HG02759 (cell line): ENCODE data around the gene GJB3.
"Not testable (repeated sequence)": the region's sequence is repeated elsewhere in the genome, so short reads cannot be mapped to it uniquely, and the experiment has no call there.

Experiments
- ATAC-seq: cut with Tn5 transposase; IDR thresholded peaks from one replicate; pipeline ENCODE4 v1.9.1; 2021; ENCODE audit warnings: mild to moderate bottlenecking, moderate library complexity; ENCODE audit not compliant: unreplicated experiment

The GJB3 gene

DNA sequence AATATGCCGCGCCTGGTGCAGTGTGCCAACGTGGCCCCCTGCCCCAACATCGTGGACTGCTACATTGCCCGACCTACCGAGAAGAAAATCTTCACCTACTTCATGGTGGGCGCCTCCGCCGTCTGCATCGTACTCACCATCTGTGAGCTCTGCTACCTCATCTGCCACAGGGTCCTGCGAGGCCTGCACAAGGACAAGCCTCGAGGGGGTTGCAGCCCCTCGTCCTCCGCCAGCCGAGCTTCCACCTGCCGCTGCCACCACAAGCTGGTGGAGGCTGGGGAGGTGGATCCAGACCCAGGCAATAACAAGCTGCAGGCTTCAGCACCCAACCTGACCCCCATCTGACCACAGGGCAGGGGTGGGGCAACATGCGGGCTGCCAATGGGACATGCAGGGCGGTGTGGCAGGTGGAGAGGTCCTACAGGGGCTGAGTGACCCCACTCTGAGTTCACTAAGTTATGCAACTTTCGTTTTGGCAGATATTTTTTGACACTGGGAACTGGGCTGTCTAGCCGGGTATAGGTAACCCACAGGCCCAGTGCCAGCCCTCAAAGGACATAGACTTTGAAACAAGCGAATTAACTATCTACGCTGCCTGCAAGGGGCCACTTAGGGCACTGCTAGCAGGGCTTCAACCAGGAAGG lies 4.3 kb downstream of the GJB3 start:
- ATAC-seq, result no peak

DNA sequence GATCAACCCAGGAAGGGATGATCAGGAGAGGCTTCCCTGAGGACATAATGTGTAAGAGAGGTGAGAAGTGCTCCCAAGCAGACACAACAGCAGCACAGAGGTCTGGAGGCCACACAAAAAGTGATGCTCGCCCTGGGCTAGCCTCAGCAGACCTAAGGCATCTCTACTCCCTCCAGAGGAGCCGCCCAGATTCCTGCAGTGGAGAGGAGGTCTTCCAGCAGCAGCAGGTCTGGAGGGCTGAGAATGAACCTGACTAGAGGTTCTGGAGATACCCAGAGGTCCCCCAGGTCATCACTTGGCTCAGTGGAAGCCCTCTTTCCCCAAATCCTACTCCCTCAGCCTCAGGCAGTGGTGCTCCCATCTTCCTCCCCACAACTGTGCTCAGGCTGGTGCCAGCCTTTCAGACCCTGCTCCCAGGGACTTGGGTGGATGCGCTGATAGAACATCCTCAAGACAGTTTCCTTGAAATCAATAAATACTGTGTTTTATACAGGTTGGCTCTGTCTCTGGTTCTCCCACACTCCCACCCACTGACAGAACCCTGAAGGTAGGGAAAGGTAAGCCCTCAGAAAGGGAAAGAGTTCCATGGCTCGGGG lies 5.0 kb downstream of the GJB3 start:
- no peak for ATAC-seq

DNA sequence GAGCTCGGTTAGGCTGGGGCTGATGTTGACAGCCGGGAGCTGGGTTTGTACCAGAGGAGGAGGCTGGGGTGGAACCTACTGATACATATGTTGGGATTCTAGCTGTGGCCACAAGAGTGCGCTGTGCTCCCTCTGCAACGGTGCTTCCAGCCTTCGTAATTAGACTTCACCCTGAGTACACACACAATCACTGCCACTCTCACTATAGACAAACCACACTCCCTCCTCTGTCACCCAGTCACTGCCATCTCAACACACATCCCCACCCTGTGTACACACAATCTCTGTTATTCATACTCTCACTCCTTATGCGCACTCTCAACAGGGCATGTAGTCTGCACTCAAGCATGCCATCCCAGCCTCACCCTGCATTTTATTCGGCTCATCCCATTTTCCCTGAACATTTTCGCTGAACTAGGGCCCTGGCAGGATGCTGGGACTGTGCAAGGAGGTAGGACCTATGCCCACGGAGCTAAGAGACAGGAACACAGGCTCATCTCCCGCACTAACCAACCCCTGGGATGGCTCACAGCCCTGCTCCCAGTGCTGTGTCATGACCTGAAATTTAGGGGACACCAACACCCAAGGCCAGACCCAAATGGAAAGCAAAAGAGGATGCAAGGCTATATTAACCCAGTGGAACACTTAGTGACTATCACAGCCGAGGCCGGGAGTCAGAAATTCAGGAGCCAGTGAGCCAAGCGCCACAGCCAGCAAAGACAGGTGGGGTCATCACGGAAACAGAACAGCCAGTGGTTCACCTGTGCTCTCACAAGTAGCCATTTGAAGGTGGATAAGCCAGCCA lies 5.7 kb downstream of the GJB3 start:
- no peak for ATAC-seq

DNA sequence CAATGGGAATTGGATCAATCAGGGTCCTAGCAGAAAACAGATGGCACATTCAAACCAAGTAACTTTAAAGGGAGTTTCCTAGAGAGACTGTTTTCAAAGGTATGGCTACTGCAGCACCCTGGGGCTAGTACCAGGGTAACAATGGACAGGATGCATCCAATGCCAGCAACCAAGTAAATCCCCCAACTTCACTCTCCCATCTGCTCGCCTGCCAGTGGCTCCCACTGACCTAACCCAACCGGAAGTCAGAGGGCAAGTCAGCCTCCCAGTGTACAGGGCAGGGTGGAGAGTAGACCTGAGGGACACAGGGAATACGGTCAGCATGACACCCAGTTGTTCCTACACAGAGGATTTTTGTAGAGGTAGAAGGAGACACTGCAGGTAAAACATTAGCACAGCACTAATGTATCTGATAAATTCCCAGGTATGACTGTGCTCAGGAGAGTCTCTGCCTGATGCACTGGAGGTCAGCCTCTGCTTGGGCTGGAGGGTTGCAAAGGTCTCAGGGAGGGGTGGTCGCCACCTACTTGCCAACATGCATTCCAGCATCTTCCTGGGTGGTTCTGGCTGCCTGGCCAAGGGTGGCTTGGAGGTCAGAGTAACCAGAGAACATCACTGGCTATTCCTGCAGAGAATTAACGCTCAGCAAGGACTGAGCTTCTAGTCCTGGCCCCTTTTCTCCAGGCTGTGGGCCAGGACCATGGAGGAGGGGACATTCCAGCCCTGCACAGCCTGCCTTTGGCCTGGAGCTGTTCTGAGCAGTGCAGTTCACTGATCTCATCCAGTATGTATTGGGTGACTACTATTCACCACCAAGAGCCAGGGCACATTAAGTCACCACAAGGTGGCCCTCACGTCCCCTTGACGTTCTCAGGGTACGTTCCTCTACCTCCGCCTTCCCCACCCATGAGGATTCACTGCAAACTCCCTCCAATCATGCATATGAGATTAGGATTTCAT lies 6.7 kb downstream of the GJB3 start:
- no peak for ATAC-seq

DNA sequence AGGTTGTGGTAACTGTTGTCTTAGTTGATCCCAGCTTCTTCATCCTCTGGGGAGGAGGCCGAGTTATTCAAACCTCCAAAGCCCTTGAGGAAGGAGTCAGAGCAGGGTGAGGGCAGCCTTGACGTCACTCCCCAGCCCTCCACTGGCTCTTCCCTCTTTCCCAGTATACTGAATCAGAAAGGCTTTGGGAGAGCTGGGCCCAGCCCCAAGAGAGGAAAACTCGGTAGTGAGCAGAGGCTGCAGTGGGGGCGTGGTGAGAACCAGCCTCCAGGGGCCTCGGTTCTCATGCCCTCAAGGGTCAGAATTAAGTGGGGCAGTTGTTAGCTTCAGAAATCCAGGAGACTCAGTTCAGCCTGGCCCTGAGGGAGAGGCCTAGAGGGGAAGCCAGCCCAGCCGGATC lies 10.0 kb downstream of the GJB3 start:
- no peak for ATAC-seq

DNA sequence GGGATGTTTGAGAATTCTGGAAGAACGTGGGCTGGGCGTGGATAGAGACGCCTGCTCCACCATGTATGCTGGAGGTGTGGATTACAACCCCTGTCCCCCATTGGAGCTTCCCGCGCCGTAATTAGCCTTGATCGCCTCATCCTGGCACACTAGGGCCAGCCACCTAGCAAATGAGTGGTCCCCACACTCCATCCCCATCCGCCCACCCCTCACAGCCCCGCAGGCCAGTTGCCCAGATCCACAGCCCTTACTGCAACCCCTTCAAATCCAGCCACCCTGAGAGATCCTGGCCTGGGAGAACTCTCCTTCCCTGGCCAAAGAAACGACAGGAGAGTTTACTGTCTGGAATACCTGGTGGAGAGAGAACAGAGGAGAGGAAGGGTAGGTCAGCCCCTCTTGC lies 11.4 kb downstream of the GJB3 start:
- no peak for ATAC-seq

DNA sequence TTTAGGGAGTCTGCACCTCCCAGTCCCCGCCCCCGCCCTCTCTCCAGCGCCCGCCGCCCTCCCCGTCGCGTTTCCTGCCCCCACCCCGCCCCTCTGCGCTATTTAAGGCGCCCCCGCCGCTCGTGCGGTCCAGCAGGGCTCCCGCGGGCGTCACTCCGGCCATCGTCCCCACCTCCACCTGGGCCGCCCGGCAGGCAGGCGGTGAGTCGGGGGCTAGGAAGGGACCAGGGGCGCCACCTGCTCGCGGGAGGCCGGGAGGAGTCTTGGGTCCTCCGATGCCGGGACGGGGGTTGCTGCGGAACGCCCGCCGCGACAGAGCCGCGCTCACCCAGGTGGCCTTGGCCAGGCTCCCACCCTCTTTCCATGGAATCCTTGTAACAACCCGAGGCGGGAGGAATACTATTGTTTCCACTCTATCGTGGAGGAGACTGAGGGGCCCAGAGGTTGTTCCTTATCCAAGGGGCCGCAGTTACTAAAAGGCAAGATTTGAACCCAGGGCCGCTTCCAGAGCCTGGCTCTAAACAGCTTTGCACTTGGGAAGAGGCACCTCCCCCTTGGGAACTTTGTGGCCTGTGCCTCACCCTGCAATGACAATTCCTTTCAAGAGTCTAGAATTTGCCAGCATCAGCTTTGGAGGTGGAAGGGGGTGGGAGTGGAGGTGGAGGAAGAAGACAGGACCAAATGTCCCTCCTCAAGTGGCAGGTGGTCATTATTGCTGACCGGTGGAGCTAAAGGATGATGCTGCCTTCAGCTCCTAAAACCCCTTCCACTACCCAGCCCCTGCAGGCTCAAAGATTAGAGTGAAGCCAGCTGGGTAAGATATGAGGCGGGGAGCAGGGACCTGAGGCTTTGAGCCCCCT lies 12.1 kb downstream of the GJB3 start, which contains the start of gene GJA4:
TSS of gene GJA4 (plus strand) at position 132 of the 860 bp plus-strand sequence. CDS start 1,215 bp downstream, outside the sequence.
- no peak for ATAC-seq

DNA sequence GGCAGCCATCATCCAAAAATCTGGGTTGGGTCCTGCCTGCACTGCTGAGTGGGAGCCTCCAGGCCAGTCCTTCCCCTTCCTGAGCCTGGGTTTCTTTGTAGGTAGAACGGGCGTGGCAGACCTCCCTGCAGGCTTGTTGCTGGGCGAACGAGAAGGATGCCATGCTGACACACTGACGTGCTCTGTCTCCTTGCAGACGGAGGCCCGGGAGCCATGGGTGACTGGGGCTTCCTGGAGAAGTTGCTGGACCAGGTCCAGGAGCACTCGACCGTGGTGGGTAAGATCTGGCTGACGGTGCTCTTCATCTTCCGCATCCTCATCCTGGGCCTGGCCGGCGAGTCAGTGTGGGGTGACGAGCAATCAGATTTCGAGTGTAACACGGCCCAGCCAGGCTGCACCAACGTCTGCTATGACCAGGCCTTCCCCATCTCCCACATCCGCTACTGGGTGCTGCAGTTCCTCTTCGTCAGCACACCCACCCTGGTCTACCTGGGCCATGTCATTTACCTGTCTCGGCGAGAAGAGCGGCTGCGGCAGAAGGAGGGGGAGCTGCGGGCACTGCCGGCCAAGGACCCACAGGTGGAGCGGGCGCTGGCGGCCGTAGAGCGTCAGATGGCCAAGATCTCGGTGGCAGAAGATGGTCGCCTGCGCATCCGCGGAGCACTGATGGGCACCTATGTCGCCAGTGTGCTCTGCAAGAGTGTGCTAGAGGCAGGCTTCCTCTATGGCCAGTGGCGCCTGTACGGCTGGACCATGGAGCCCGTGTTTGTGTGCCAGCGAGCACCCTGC lies 13.2 kb downstream of the GJB3 start:
- ATAC-seq, result no peak

DNA sequence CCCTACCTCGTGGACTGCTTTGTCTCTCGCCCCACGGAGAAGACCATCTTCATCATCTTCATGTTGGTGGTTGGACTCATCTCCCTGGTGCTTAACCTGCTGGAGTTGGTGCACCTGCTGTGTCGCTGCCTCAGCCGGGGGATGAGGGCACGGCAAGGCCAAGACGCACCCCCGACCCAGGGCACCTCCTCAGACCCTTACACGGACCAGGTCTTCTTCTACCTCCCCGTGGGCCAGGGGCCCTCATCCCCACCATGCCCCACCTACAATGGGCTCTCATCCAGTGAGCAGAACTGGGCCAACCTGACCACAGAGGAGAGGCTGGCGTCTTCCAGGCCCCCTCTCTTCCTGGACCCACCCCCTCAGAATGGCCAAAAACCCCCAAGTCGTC lies 13.8 kb downstream of the GJB3 start:
- ATAC-seq, result no peak

DNA sequence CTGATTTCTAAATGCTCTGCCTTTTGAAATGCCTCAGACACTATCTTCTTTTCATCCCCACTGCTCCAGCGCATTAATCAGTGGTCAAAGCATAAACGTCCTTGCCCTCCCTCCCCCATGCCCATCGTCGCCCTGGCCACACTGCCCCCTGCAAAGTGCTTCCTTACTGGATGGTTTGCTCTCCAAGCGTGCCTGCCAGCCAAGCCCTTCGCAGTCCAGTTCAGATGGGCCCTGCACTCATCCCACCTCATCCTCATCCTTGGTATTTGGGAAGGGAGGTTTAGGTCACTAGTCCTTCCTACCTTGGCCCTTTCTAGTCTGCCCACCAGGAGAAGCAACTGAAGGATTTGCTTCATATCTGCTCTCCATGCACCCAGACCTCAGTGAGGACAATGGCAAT lies 14.9 kb downstream of the GJB3 start:
- ATAC-seq, result no peak

DNA sequence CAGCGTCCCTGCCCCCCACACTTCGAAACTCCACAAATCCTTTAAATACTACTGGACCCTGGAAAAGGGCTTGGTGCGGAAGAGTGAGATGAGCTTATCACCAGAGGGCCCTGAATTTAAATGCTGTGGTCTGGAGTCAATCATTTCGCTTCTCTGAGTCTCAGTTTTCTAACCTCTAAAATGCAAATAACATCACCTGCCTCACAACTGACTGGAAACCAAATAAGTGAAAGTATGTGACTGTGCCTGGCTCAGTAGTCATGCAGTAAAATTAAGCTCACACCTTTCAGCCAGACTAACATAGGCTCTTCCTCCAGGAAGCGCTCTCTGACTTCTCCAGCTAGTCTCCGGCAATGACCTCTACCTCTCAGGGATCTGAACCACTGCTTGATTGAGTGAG lies 16.0 kb downstream of the GJB3 start:
- peak; percentile 60 for ATAC-seq

DNA sequence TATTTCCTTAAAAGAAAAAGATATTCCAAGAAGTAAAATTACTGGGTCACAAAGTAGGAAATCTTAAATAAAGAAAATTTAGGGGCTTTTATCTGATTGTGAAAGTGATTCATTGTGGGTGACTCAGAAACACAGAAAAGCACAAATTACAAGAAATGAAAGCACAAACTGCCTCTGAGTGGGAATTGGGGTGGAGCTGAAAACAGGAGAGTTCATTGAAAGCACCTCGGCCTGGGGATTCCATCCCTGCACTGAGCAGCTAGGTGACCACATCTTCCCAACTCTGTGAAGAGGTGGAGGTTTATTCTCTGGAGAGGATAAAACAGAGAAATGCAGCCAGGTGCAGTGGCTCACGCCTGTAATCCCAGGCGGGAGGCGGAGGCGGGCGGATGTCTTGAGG lies 19.2 kb downstream of the GJB3 start:
- no peak for ATAC-seq

DNA sequence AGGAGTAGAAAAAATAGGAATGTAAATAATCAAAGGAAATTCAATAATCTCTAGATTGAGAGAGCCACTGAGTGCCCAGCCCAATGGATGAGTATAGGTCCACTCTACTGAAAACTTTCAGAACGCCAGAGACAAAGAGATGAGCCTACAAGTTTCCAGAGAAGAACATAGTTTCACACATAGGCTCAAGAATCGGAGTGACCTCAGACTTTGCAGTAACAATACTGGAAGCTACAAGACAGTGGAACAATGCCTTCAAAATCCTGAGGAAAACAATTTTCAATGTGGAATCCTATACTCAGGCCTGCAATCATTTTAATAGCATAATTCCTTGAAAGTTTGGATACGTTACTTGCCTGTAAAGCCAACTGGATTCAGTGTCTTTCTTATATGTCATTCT lies 22.8 kb downstream of the GJB3 start:
- ATAC-seq, result no peak

DNA sequence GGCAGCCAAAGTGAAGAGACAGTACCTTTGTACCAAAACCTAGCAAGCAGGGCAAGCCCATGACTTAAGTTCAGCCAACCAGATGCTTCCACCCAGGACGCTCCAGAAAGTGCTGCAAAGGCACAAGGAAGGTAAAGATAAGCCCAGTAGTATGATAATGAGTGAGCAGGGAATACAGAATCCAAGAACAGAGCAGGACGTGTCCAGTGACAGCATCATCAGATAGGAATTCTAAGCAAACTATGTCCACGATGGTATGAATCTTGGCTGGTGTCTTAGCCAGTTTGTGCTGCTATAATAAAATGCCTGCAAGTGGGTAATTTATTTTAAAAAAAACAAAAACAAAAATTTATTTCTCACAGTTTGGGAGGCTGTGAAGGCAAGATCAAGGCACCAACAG lies 25.4 kb downstream of the GJB3 start:
- no peak for ATAC-seq

DNA sequence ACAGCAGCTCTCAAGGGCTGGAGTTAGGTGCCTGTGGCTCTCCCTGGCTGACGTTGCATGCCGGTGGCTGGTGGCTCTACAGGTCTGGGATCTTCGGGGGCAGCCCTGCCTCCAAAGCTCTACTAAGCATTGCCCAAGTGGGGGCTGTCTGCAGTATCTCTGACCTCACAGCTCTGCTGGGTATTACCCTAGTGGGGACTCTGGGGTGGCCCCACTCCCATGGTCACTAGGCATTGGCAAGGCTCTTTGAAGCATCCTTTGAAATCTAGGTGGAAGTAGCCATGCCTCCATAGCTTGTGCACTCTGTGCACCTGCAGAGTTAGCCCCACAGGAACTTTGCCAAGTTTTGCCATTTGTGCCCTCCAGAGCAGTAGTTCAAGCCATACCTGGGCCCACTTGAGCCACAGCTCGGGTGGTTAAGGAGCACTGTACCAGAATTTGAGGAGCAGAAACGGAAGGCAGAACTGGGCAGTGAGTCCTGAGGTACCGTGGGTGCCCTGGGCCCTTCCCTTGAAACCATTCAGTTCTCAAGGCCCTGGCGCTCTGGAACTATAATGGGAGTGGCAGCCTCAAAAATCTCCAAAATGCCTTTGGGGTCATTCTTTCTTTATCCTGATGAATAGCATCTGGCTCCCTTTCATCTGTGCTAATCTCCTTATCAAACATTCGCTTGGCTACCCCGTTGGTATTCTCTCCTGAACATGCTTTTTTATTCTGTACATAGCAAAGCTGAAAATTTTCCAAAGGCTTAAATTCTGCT lies 27.2 kb downstream of the GJB3 start:
- ATAC-seq, result no peak

DNA sequence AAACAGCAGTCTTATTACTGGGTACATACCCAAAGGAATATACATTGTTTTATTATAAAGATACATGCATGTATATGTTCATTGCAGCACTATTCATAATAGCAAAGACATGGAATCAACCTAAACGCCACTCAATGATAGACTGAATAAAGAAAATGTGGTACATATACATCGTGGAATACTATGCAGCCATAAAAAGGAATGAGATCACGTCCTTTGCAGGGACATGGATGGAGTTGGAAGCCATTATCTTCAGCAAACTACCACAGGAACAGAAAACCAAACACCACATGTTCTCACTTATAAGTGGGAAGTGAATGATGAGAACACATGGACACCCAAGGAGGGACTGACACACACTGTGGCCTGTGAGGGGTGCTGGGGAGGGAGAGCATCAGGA lies 29.8 kb downstream of the GJB3 start:
- not testable (repeated sequence) for ATAC-seq

DNA sequence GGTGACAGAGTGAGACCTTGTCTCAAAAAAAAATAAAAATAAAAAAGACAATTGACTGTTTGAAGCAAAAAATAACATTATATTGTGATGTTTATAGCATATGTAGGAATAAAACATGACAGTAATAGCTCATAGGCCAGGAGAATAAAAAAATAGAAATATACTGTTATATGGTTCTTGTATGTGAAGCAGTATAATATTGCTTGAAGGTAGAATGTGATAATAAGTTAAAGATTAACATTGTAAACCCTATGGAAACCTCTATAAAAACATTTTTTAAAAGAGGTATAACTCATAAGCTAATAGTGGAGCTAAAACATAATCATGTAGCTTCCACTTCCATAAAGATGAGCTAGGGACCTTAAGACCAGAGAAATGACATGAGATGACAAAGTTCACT lies 35.3 kb downstream of the GJB3 start:
- ATAC-seq, result no peak

DNA sequence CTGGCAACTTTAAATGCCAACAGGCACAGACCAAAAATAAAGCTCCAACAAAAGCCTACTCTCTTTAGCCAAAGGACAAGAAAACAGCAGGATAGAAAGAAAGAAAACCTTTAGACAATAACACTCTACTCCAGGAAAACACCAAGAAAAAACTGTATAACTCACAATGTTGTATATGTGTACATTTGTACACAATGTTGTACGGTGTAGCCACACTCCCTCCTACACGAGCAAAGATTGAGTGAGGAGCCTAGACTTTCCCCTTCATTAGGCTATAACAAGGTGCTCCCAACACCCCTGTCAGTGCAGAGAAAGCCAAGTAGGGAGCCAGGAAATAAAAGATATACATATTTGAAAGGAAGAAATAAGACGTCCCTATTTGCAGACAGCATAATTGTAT lies 35.8 kb downstream of the GJB3 start:
- ATAC-seq, result no peak

DNA sequence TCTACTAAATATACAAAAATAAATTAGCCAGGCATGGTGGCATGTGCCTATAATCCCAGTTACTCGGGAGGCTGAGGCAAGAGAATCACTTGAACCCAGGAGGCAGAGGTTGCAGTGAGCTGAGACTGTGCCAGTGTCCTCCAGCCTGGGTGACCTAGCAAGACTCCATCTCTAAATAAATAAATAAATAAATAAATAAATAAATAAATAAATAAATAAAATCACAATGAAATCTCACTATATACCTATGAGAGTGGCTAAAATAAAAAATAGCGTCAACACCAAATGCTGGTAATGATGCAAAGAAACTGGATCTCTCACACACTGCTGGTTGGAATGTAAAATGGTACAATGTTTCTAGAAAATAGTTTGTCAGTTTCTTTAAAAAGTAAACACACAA lies 37.8 kb downstream of the GJB3 start:
- ATAC-seq, result not testable (repeated sequence)
